Kidney epithelial cell (primary cell): ENCODE results near the gene PCSK7. TPM values are rescaled to one million over a fixed set of nuclear protein-coding genes. Genes with fewer than 3 reads are reported as not detected.

Experiments
- DNase-seq: peaks from one replicate; pipeline ENCODE4 v3.0.0-alpha.2; 2010; ENCODE audit warnings: low read depth
- H3K27me3 ChIP-seq: 2 replicates; pipeline ENCODE4 v1.6.0; 2011; ENCODE audit warnings: low read length; ENCODE audit not compliant: control insufficient read depth, insufficient read depth
- H3K36me3 ChIP-seq: 2 replicates; pipeline ENCODE4 v1.5.1; 2011; ENCODE audit warnings: low read length; ENCODE audit not compliant: control insufficient read depth, insufficient read depth
- H3K4me3 ChIP-seq: 2 replicates; pipeline ENCODE4 v1.5.1; 2011; ENCODE audit warnings: low read depth, mild to moderate bottlenecking, control low read depth, low read length
- total RNA-seq: library from RNA; depleted of rRNA; stranded (reverse); fragments of >200 nt; gene quantifications from 2 replicates; pipeline ENCODE4 v1.2.3, GENCODE V29; 2015
- TF ChIP-seq, protein P1 (sequence below): IDR thresholded peaks from 2 replicates; pipeline ENCODE4 v1.5.1; 2011; ENCODE audit warnings: mild to moderate bottlenecking, moderate library complexity, low read length, control low read depth, inconsistent platforms; ENCODE audit not compliant: insufficient read depth, poor library complexity, severe bottlenecking

PCSK7 gene
- total RNA-seq, 1 donor from 2014 or later: 38.3 TPM

- TF ChIP-seq, protein P1, sequence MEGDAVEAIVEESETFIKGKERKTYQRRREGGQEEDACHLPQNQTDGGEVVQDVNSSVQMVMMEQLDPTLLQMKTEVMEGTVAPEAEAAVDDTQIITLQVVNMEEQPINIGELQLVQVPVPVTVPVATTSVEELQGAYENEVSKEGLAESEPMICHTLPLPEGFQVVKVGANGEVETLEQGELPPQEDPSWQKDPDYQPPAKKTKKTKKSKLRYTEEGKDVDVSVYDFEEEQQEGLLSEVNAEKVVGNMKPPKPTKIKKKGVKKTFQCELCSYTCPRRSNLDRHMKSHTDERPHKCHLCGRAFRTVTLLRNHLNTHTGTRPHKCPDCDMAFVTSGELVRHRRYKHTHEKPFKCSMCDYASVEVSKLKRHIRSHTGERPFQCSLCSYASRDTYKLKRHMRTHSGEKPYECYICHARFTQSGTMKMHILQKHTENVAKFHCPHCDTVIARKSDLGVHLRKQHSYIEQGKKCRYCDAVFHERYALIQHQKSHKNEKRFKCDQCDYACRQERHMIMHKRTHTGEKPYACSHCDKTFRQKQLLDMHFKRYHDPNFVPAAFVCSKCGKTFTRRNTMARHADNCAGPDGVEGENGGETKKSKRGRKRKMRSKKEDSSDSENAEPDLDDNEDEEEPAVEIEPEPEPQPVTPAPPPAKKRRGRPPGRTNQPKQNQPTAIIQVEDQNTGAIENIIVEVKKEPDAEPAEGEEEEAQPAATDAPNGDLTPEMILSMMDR: no peak
- peaks cover 1% of the 10 kb centered on the region for H3K36me3 ChIP-seq
- H3K27me3 ChIP-seq: no peaks in the 10 kb centered on the region
- H3K4me3 ChIP-seq: no peak overlapping the region
- DNase-seq: no peak
These were observed 26.6 kb downstream of the PCSK7 start for GRCh38 chr11:117205211-117205818.

DNA sequence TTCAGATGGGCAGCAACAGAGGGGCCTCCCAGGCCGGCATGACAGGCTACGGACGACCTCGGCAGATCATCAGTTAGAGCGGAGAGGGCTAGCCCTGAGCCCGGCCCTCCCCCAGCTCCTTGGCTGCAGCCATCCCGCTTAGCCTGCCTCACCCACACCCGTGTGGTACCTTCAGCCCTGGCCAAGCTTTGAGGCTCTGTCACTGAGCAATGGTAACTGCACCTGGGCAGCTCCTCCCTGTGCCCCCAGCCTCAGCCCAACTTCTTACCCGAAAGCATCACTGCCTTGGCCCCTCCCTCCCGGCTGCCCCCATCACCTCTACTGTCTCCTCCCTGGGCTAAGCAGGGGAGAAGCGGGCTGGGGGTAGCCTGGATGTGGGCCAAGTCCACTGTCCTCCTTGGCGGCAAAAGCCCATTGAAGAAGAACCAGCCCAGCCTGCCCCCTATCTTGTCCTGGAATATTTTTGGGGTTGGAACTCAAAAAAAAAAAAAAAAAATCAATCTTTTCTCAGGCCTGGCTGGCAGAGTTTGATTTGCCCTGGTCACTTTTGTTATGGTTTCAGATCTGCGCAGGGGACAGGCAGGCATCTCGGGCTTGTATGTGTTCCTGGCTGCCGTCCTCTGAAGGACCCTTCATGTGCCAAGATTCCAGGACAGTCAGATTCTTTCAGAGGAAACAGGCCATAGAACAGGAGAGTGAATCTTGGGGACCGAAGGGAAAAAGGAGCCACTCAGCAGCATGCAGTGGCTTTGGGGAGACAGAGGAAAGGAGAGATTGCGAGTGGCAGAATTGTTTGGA is 27.4 kb downstream of the PCSK7 start:
- Histone ChIP-seq H3K27me3 (no peaks in the 10 kb centered on the region), H3K4me3 (no peak overlapping the region), H3K36me3 (peaks cover 1% of the 10 kb centered on the region)
- TF ChIP-seq, protein P1: no peak
- DNase-seq: no peak

GRCh38 chr11:117203069-117203407 is 28.8 kb downstream of the PCSK7 start:
- H3K27me3 ChIP-seq: no peaks in the 10 kb centered on the region
- TF ChIP-seq, protein P1: no peak
- peaks cover 1% of the 10 kb centered on the region for H3K36me3 ChIP-seq
- no peak for DNase-seq
- no peak overlapping the region for H3K4me3 ChIP-seq

GRCh38 chr11:117202386-117203068 is 29.3 kb downstream of the PCSK7 start:
- Histone ChIP-seq H3K27me3 (no peaks in the 10 kb centered on the region), H3K4me3 (no peak overlapping the region), H3K36me3 (peaks cover 1% of the 10 kb centered on the region)
- TF ChIP-seq, protein P1: no peak
- no peak for DNase-seq

- TF ChIP-seq, protein P1: no peak
- no peaks in the 10 kb centered on the region for H3K27me3 ChIP-seq
- peaks cover 1% of the 10 kb centered on the region for H3K36me3 ChIP-seq
- H3K4me3 ChIP-seq: no peak overlapping the region
- DNase-seq: no peak
These were observed 30.1 kb downstream of the PCSK7 start for GRCh38 chr11:117201658-117202305.
